ENCODE measurements around the gene ZNF280B.

The ZNF280B gene

GRCh38 chr22:22508274-22509176 lies at the start of gene ZNF280B:
ZNF280B (minus strand) TSS chr22:22508742; CDS start chr22:22489398, 19,344 bp downstream.
- peak; percentile 78 for DNase-seq (ENCODE audit: low spot score)

- DNase-seq (ENCODE audit: low spot score) = no peak
Observed at GRCh38 chr22:22556995-22557925, 48.7 kb upstream of the ZNF280B start.

- no peak for DNase-seq (ENCODE audit: low spot score)
Observed at GRCh38 chr22:22556578-22556977, 48.0 kb upstream of the ZNF280B start.

GRCh38 chr22:22555596-22555995 lies 47.1 kb upstream of the ZNF280B start:
- DNase-seq (ENCODE audit: low spot score) = no peak

GRCh38 chr22:22554587-22555284 lies 46.2 kb upstream of the ZNF280B start:
- no peak for DNase-seq (ENCODE audit: low spot score)

GRCh38 chr22:22553735-22554586 lies 45.4 kb upstream of the ZNF280B start:
- no peak for DNase-seq (ENCODE audit: low spot score)

- DNase-seq (ENCODE audit: low spot score) = no peak
Observed at GRCh38 chr22:22553141-22553540, 44.6 kb upstream of the ZNF280B start.

GRCh38 chr22:22552630-22553029 lies 44.1 kb upstream of the ZNF280B start:
- no peak for DNase-seq (ENCODE audit: low spot score)

- DNase-seq (ENCODE audit: low spot score) = no peak
Observed at GRCh38 chr22:22550789-22551434, 42.4 kb upstream of the ZNF280B start.

- no peak for DNase-seq (ENCODE audit: low spot score)
Observed at GRCh38 chr22:22548910-22549309, 40.4 kb upstream of the ZNF280B start.

GRCh38 chr22:22548317-22548716 lies 39.8 kb upstream of the ZNF280B start:
- no peak for DNase-seq (ENCODE audit: low spot score)

- no peak for DNase-seq (ENCODE audit: low spot score)
Observed at GRCh38 chr22:22547692-22548300, 39.3 kb upstream of the ZNF280B start.

GRCh38 chr22:22547226-22547625 lies 38.7 kb upstream of the ZNF280B start:
- no peak for DNase-seq (ENCODE audit: low spot score)

GRCh38 chr22:22546490-22546889 lies 37.9 kb upstream of the ZNF280B start:
- no peak for DNase-seq (ENCODE audit: low spot score)

GRCh38 chr22:22545084-22545483 lies 36.5 kb upstream of the ZNF280B start:
- no peak for DNase-seq (ENCODE audit: low spot score)

GRCh38 chr22:22538226-22538989 lies 29.9 kb upstream of the ZNF280B start:
- no peak for DNase-seq (ENCODE audit: low spot score)

GRCh38 chr22:22536916-22537315 lies 28.4 kb upstream of the ZNF280B start:
- no peak for DNase-seq (ENCODE audit: low spot score)

- DNase-seq (ENCODE audit: low spot score) = no peak
Observed at GRCh38 chr22:22536515-22536914, 28.0 kb upstream of the ZNF280B start.

- no peak for DNase-seq (ENCODE audit: low spot score)
Observed at GRCh38 chr22:22535662-22536061, 27.1 kb upstream of the ZNF280B start.

Measured in CD4-positive, alpha-beta T cell treated with Interleukin-15 for 4 hours (primary cell).